Sigmoid colon (tissue), 7 donors: Measurements from ENCODE around the gene CAT. TPM values are rescaled to one million over a fixed set of nuclear protein-coding genes. Genes with fewer than 3 reads are reported as not detected.
A peak's percentile ranks its signal among the peaks of the same experiment; 100 is the strongest.

Experiments used
- DNase-seq: peaks from one replicate; pipeline ENCODE4 v3.0.0-alpha.2; 2019
- H3K27ac ChIP-seq, 4 donors: fragments of 200-600 bp; sonication (generic); one replicate each; pipeline ENCODE4 v1.5.1; 2016 to 2019; ENCODE audit warnings: mild to moderate bottlenecking in 1 of 4
- H3K27me3 ChIP-seq, 3 donors: fragments of 200-600 bp; sonication (generic); one replicate each; pipeline ENCODE4 v1.5.1; 2019; ENCODE audit warnings: mild to moderate bottlenecking in 1 of 3
- H3K36me3 ChIP-seq, 4 donors: fragments of 200-600 bp; sonication (generic); one replicate each; pipeline ENCODE4 v1.5.1; 2016 to 2019
- H3K4me1 ChIP-seq, 4 donors: fragments of 200-600 bp; sonication (generic); one replicate each; pipeline ENCODE4 v1.5.1; 2017 to 2019
- H3K4me3 ChIP-seq, 4 donors: fragments of 200-600 bp; sonication (generic); one replicate each; pipeline ENCODE4 v1.5.1; 2017 to 2019; ENCODE audit warnings: mild to moderate bottlenecking in 2 of 4, moderate library complexity in 1 of 4
- H3K9me3 ChIP-seq, 4 donors: fragments of 200-600 bp in 3 of 4; sonication (generic) in 3 of 4; one replicate each; pipeline versions ENCODE4 v1.5.1 to v1.6.1; 2013 to 2019
- CTCF ChIP-seq, 4 experiments: fragments of 450-650 bp in 3 of 4; fragments of 200-600 bp in 1 of 4; IDR thresholded peaks; one replicate each; pipeline ENCODE4 v1.5.1; 2016 to 2019; ENCODE audit warnings: antibody characterized with exemption in 4 of 4, mild to moderate bottlenecking in 3 of 4, moderate library complexity in 2 of 4
- EP300 ChIP-seq, 4 donors: sonication (generic); formaldehyde crosslinking; IDR thresholded peaks; one replicate each; pipeline ENCODE4 v1.6.1; 2017; ENCODE audit warnings: antibody characterized with exemption in 4 of 4
- POLR2A ChIP-seq, 2 donors: fragments of 450-650 bp; IDR thresholded peaks; one replicate each; pipeline ENCODE4 v1.6.1; 2016; ENCODE audit warnings: antibody characterized with exemption in 2 of 2, mild to moderate bottlenecking in 2 of 2, moderate library complexity in 2 of 2
- POLR2AphosphoS5 ChIP-seq, 4 donors: sonication (generic); formaldehyde crosslinking; IDR thresholded peaks; one replicate each; pipeline ENCODE4 v1.6.1; 2017; ENCODE audit warnings: antibody characterized with exemption in 4 of 4
- WGBS, 2 donors: extraction: QIAGEN DNeasy Blood & Tissue Kit; methylation state at CpG; one replicate each; pipeline ENCODE4 v1.1.7; 2013; 5-methylcytosine and 5-hydroxymethylcytosine counted together
- intact Hi-C: fragments of 100-400 bp; cut with DNase I; formaldehyde crosslinking; loops from one replicate; pipeline ENCODE4 v1.15.1; 2023
- polyA plus RNA-seq, 3 donors: library from polyadenylated mRNA; stranded (reverse); fragments of 200-250 nt; gene quantifications; one replicate each; pipeline ENCODE4 v1.2.3, GENCODE V29; 2013
- total RNA-seq, 4 donors: library from RNA; depleted of rRNA; stranded (reverse); fragments of >200 nt; gene quantifications; one replicate each; pipeline ENCODE4 v1.1.0, GENCODE V29; 2016
- donor health status: healthy with polysubstance abuse.
- donor health status: Bipolar disorder and iron deficiency.
- donor health status: healthy.

CAT gene
- total RNA-seq, result 100 to 1,000 TPM in 2 of 4 donors, 10 to 100 TPM in 2; 77.4 to 164 (median 103) TPM
- 100 to 1,000 TPM in 1 of 3 donors, 10 to 100 TPM in 2; 64.1 to 163 (median 79.3) TPM for polyA plus RNA-seq

DNA sequence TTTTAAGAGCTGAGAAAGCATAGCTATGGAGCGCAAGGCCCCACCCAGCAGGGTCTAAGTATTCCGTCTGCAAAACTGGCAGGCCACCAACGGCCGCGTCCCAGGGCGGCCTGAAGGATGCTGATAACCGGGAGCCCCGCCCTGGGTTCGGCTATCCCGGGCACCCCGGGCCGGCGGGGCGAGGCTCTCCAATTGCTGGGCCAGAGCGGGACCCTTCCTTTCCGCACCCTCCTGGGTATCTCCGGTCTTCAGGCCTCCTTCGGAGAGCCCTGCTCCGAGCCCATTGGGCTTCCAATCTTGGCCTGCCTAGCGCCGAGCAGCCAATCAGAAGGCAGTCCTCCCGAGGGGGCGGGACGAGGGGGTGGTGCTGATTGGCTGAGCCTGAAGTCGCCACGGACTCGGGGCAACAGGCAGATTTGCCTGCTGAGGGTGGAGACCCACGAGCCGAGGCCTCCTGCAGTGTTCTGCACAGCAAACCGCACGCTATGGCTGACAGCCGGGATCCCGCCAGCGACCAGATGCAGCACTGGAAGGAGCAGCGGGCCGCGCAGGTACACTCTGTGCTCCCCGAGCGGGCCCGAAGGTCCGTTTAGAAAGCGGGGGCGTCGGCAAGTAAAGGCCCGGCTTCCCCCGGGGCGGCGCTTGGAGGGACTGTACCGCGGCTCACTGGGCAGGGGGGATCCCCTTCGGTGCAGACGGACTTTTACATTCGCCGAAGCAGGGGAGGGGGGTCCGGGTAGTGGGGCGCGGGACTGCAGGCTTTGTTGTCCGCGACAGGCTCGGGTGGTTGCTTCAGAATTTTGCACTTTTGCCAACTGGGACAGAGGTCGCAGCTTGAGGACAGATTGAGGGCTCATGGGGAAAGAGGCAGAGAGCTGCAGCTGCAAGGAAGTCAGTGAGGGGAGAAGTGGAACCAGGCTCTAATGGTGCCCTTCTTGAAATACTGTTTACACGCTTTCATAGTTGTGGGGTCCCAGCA, at the start of gene CAT:
CAT (plus strand) TSS at position 406 of the 979 bp plus-strand sequence; CDS start at position 486, 80 bp downstream.
- Histone ChIP-seq H3K4me3 (peak within 1 kb of the TSS; percentile 67 to 90 (median 88)), H3K27me3 (no peaks in the 10 kb centered on the region), H3K27ac (peak within 1 kb of the TSS; percentile 90 to 97 (median 92)), H3K36me3 (no peaks in the 10 kb centered on the region), H3K9me3 (no peaks in the 10 kb centered on the region), H3K4me1 (peaks cover 0 to 27% (median 19%) of the 10 kb centered on the region in 4 donors)
- WGBS, 2 donors, result 0 to 1% methylated on average over 62 of the region's 62 CpGs
- intact Hi-C loops, result loop anchor here (1.0 to 10.0 kb wide), 3 partner anchors 80 to 388 kb away; partner anchors contain the start of gene CAPRIN1
- TF ChIP-seq POLR2A (IDR thresholded peaks at IDR 0.05), result peak in 1 of 2 donors; percentile 45
- peak in 1 of 4 donors; percentile 19 for TF ChIP-seq EP300 (IDR thresholded peaks at IDR 0.05)
- TF ChIP-seq POLR2AphosphoS5 (IDR thresholded peaks at IDR 0.05), result peak; percentile 71 to 91 (median 82)
- TF ChIP-seq CTCF (IDR thresholded peaks at IDR 0.05), result no peak
- peak; percentile 99 for DNase-seq

GRCh38 chr11:34394771-34395300, 43.9 kb upstream of the CAT start:
- Histone ChIP-seq H3K27ac (no peak overlapping the region), H3K27me3 (no peaks in the 10 kb centered on the region), H3K9me3 (peaks cover 0 to 3% (median 0%) of the 10 kb centered on the region in 4 donors), H3K4me3 (no peak overlapping the region), H3K4me1 (peaks cover 0 to 5% (median 0%) of the 10 kb centered on the region in 4 donors), H3K36me3 (no peaks in the 10 kb centered on the region)
- intact Hi-C loops, result no loop called here
- TF ChIP-seq POLR2A (IDR thresholded peaks at IDR 0.05) (no peak), CTCF (IDR thresholded peaks at IDR 0.05) (no peak), EP300 (IDR thresholded peaks at IDR 0.05) (no peak), POLR2AphosphoS5 (IDR thresholded peaks at IDR 0.05) (no peak)
- DNase-seq, result no peak
- WGBS, 2 donors, result 86 to 90% methylated on average over 6 of the region's 6 CpGs

GRCh38 chr11:34395916-34396550, 42.7 kb upstream of the CAT start:
- H3K9me3 ChIP-seq, result peaks cover 0 to 3% (median 0%) of the 10 kb centered on the region in 4 donors
- no peaks in the 10 kb centered on the region for H3K36me3 ChIP-seq
- intact Hi-C loops, result no loop called here
- no peaks in the 10 kb centered on the region for H3K27me3 ChIP-seq
- no peak for TF ChIP-seq CTCF (IDR thresholded peaks at IDR 0.05)
- DNase-seq, result no peak
- no peak overlapping the region for H3K27ac ChIP-seq
- H3K4me3 ChIP-seq, result no peak overlapping the region
- peaks cover 0 to 5% (median 0%) of the 10 kb centered on the region in 4 donors for H3K4me1 ChIP-seq
- 71 to 75% methylated on average over 1 of the region's 1 CpG for WGBS, 2 donors

GRCh38 chr11:34397120-34397519, 41.6 kb upstream of the CAT start:
- Histone ChIP-seq H3K27ac (no peak overlapping the region), H3K27me3 (no peaks in the 10 kb centered on the region), H3K36me3 (no peaks in the 10 kb centered on the region), H3K9me3 (peaks cover 0 to 3% (median 0%) of the 10 kb centered on the region in 4 donors), H3K4me3 (no peak overlapping the region), H3K4me1 (peaks cover 0 to 5% (median 0%) of the 10 kb centered on the region in 4 donors)
- WGBS, 2 donors, result 76 to 77% methylated on average over 1 of the region's 1 CpG
- intact Hi-C loops, result no loop called here
- no peak for DNase-seq
- no peak for TF ChIP-seq EP300 (IDR thresholded peaks at IDR 0.05)
